IMR-90 (cell line): ENCODE measurements around the gene CRB1. TPM values are rescaled to one million over a fixed set of nuclear protein-coding genes. Genes with fewer than 3 reads are reported as not detected.

ENCODE experiments used
- ATAC-seq: fragments of 200-7000 bp; cut with Tn5 transposase; 2 replicates; pipeline ENCODE4 v1.9.1; 2020; ENCODE audit warnings: low read depth, mild to moderate bottlenecking, moderate library complexity
- BruUV-seq: library from RNA; stranded (reverse); fragments of 400-500 nt; replicated peaks from 2 replicates; lab custom pipeline; 2021; lab: Mats Ljungman, UMichigan
- CTCF ChIA-PET: fragments of 300-600 bp; formaldehyde crosslinking; extraction: SDS; loops from one replicate; lab custom pipeline; 2021; ENCODE audit warnings: antibody characterized with exemption; lab: Yijun Ruan, JAX
- POLR2A ChIA-PET: fragments of 300-600 bp; sonication (Branson Sonifier 250); formaldehyde crosslinking; loops from one replicate; lab custom pipeline; 2022; ENCODE audit warnings: antibody characterized with exemption; ENCODE audit not compliant: unreplicated experiment; lab: Charles Lee
- DNase-seq: peaks from one replicate; pipeline ENCODE4 v3.0.0; 2013
- H2AFZ ChIP-seq: replicated peaks from 2 replicates; pipeline ENCODE3; 2013; ENCODE audit warnings: low read length, mild to moderate bottlenecking; ENCODE audit not compliant: poor library complexity
- H2AK5ac ChIP-seq: 2 replicates; pipeline ENCODE4 v1.6.1; 2013; ENCODE audit warnings: low read depth, low read length, inconsistent platforms
- H2AK9ac ChIP-seq: replicated peaks from 2 replicates; pipeline ENCODE3; 2013; ENCODE audit warnings: mild to moderate bottlenecking, low read depth, low read length, moderate library complexity; ENCODE audit not compliant: poor library complexity
- H2BK120ac ChIP-seq: 2 replicates; pipeline ENCODE4 v1.6.1; 2013; ENCODE audit warnings: low read depth, low read length, inconsistent platforms
- H2BK15ac ChIP-seq: 3 replicates; pipeline ENCODE4 v1.6.1; 2013; ENCODE audit warnings: low read depth, low read length, inconsistent platforms
- H2BK20ac ChIP-seq: 2 replicates; pipeline ENCODE4 v1.6.1; 2013; ENCODE audit warnings: low read depth, mild to moderate bottlenecking, inconsistent platforms, low read length, moderate library complexity
- H2BK5ac ChIP-seq: 2 replicates; pipeline ENCODE4 v1.6.1; 2013; ENCODE audit warnings: mild to moderate bottlenecking, low read depth, low read length, inconsistent platforms; ENCODE audit not compliant: poor library complexity, severe bottlenecking
- H3K14ac ChIP-seq: replicated peaks from 2 replicates; pipeline ENCODE4 v1.6.1; 2013; ENCODE audit warnings: low read depth, low read length, inconsistent platforms
- H3K18ac ChIP-seq: 2 replicates; pipeline ENCODE4 v1.6.1; 2013; ENCODE audit warnings: low read depth, low read length, control low read depth
- H3K23ac ChIP-seq: 2 replicates; pipeline ENCODE4 v1.6.1; 2013; ENCODE audit warnings: low read depth, low read length, inconsistent platforms
- H3K27ac ChIP-seq: 2 replicates; pipeline ENCODE4 v1.5.1; 2013; ENCODE audit warnings: mild to moderate bottlenecking, control low read depth, low read length; ENCODE audit not compliant: insufficient read depth
- H3K27me3 ChIP-seq: 2 replicates; pipeline ENCODE4 v1.6.1; 2013; ENCODE audit warnings: low read length; ENCODE audit not compliant: control insufficient read depth, insufficient read depth
- H3K36me3 ChIP-seq: 2 replicates; pipeline ENCODE4 v1.6.1; 2013; ENCODE audit warnings: low read length, mixed read lengths; ENCODE audit not compliant: control insufficient read depth, insufficient read depth
- H3K4ac ChIP-seq: 2 replicates; pipeline ENCODE4 v1.6.1; 2013; ENCODE audit warnings: low read depth, low read length, inconsistent platforms
- H3K4me1 ChIP-seq: 2 replicates; pipeline ENCODE4 v1.6.1; 2013; ENCODE audit warnings: low read length, mixed read lengths; ENCODE audit not compliant: control insufficient read depth, insufficient read depth
- H3K4me2 ChIP-seq: 2 replicates; pipeline ENCODE4 v1.6.1; 2013; ENCODE audit warnings: low read depth, mild to moderate bottlenecking, control low read depth, low read length, moderate library complexity
- H3K4me3 ChIP-seq: 2 replicates; pipeline ENCODE4 v1.5.1; 2013; ENCODE audit warnings: low read depth, mild to moderate bottlenecking, control low read depth, low read length, moderate library complexity; ENCODE audit not compliant: insufficient read depth
- H3K56ac ChIP-seq: 2 replicates; pipeline ENCODE4 v1.6.1; 2013; ENCODE audit warnings: low read length, inconsistent platforms; ENCODE audit not compliant: insufficient read depth; ENCODE audit errors: extremely low read depth
- H3K79me1 ChIP-seq, 2 experiments: 2 replicates each; pipeline ENCODE4 v1.6.1; 2013; ENCODE audit warnings: low read length in 2 of 2, inconsistent platforms in 1 of 2, low read depth in 1 of 2
- H3K9ac ChIP-seq: 2 replicates; pipeline ENCODE4 v1.6.1; 2013; ENCODE audit warnings: low read depth, low read length, control low read depth
- H3K9me1 ChIP-seq: 2 replicates; pipeline ENCODE4 v1.6.1; 2013; ENCODE audit warnings: low read length, inconsistent platforms; ENCODE audit not compliant: insufficient read depth
- H3K9me3 ChIP-seq: 2 replicates; pipeline ENCODE4 v1.6.1; 2013; ENCODE audit warnings: low read length; ENCODE audit not compliant: control insufficient read depth, insufficient read depth
- H4K20me1 ChIP-seq: 2 replicates; pipeline ENCODE4 v1.6.1; 2013; ENCODE audit warnings: low read length, inconsistent platforms; ENCODE audit not compliant: insufficient read depth
- H4K5ac ChIP-seq: 2 replicates; pipeline ENCODE4 v1.6.1; 2013; ENCODE audit warnings: mild to moderate bottlenecking, low read depth, low read length, control low read depth
- H4K8ac ChIP-seq, 2 experiments: 2 replicates each; pipeline ENCODE4 v1.6.1; 2013; ENCODE audit warnings: low read depth in 2 of 2, low read length in 2 of 2, control low read depth in 1 of 2, inconsistent platforms in 1 of 2
- H4K91ac ChIP-seq: 2 replicates; pipeline ENCODE4 v1.6.1; 2013; ENCODE audit warnings: low read depth, low read length, inconsistent platforms; ENCODE audit not compliant: insufficient read depth
- BHLHE40 ChIP-seq: fragments of 150-350 bp; IDR thresholded peaks from 2 replicates; pipeline ENCODE4 v1.6.1; 2016; ENCODE audit warnings: mild to moderate bottlenecking, low read depth, low read length
- CEBPB ChIP-seq: IDR thresholded peaks from 2 replicates; pipeline ENCODE4 v1.6.1; 2012; ENCODE audit warnings: low read depth, low read length, improper control_type of control experiment
- CHD1 ChIP-seq: IDR thresholded peaks from 2 replicates; pipeline ENCODE4 v1.6.1; 2012; ENCODE audit warnings: low read depth, low read length, improper control_type of control experiment
- CTCF ChIP-seq: conservative IDR thresholded peaks from 2 replicates; pipeline ENCODE4 v1.5.1; 2012; ENCODE audit warnings: mild to moderate bottlenecking, low read depth, low read length, improper control_type of control experiment
- ELK1 ChIP-seq: fragments of 150-350 bp; IDR thresholded peaks from 2 replicates; pipeline ENCODE4 v1.6.1; 2016; ENCODE audit warnings: low read depth, mild to moderate bottlenecking, low read length, moderate library complexity, borderline replicate concordance
- FOS ChIP-seq: fragments of 150-350 bp; IDR thresholded peaks from 2 replicates; pipeline ENCODE4 v1.6.1; 2016; ENCODE audit warnings: low read depth, low read length
- MAFK ChIP-seq: IDR thresholded peaks from 2 replicates; pipeline ENCODE4 v1.6.1; 2012; ENCODE audit warnings: low read depth, low read length, improper control_type of control experiment
- MAZ ChIP-seq: IDR thresholded peaks from 2 replicates; pipeline ENCODE4 v1.6.1; 2012; ENCODE audit warnings: low read depth, mild to moderate bottlenecking, low read length, improper control_type of control experiment, moderate library complexity, borderline replicate concordance
- MXI1 ChIP-seq: IDR thresholded peaks from 2 replicates; pipeline ENCODE4 v1.6.1; 2012; ENCODE audit warnings: low read depth, mild to moderate bottlenecking, low read length, moderate library complexity, borderline replicate concordance
- NFE2L2 ChIP-seq: fragments of 150-350 bp; IDR thresholded peaks from 2 replicates; pipeline ENCODE4 v1.6.1; 2016; ENCODE audit warnings: low read depth, mild to moderate bottlenecking, low read length
- POLR2A ChIP-seq: IDR thresholded peaks from 2 replicates; pipeline ENCODE4 v1.6.1; 2012; ENCODE audit warnings: mild to moderate bottlenecking, low read depth, low read length
- RAD21 ChIP-seq: IDR thresholded peaks from 2 replicates; pipeline ENCODE4 v1.6.1; 2012; ENCODE audit warnings: low read length, improper control_type of control experiment
- RCOR1 ChIP-seq: IDR thresholded peaks from 2 replicates; pipeline ENCODE4 v1.6.1; 2012; ENCODE audit warnings: mild to moderate bottlenecking, low read length, improper control_type of control experiment; ENCODE audit not compliant: insufficient replicate concordance
- RFX5 ChIP-seq: IDR thresholded peaks from 2 replicates; pipeline ENCODE4 v1.8.0; 2012; ENCODE audit warnings: low read depth, mild to moderate bottlenecking, low read length, moderate library complexity
- SMC3 ChIP-seq: fragments of 150-350 bp; IDR thresholded peaks from 2 replicates; pipeline ENCODE4 v1.6.1; 2016; ENCODE audit warnings: low read depth, mild to moderate bottlenecking, antibody characterized with exemption, low read length, moderate library complexity
- WGBS, 2 experiments: methylation state at CpG; one replicate each; pipeline versions ENCODE4 v1.1.5 to v1.1.7; 2013; ENCODE audit warnings: missing lambda C conversion rate in 2 of 2; ENCODE audit not compliant: insufficient read length in 1 of 2; ENCODE audit errors: extremely low coverage in 2 of 2; 5-methylcytosine and 5-hydroxymethylcytosine counted together
- dilution Hi-C: fragments of 300-500 bp; cut with HindIII; formaldehyde crosslinking; loops from one replicate; pipeline ENCODE4 v1.14.3; 2018; ENCODE audit warnings: low sequenced_read_pairs; ENCODE audit not compliant: unreplicated experiment
- in situ Hi-C: fragments of 300-500 bp; cut with MboI; formaldehyde crosslinking; loops from 3 replicates; pipeline ENCODE4 v1.14.3; 2019; ENCODE audit warnings: low sequenced_read_pairs, inconsistent platforms, mixed read lengths
- intact Hi-C: fragments of 100-400 bp; cut with micrococcal nuclease; formaldehyde crosslinking; loops from 2 replicates; pipeline ENCODE4 v1.10.0; 2022
- polyA plus RNA-seq, 3 experiments: library from polyadenylated mRNA; depleted of rRNA; stranded (reverse); fragments of >200 nt; gene quantifications; 2 replicates each; pipeline ENCODE4 v1.2.3, GENCODE V29; 2012; ENCODE audit warnings: low replicate concordance in 1 of 3
- total RNA-seq: library from RNA; depleted of rRNA; stranded (reverse); fragments of >200 nt; gene quantifications from 2 replicates; pipeline ENCODE4 v1.2.3, GENCODE V29; 2012
- TF ChIP-seq, protein P1 (sequence below): fragments of 150-350 bp; IDR thresholded peaks from 2 replicates; pipeline ENCODE4 v1.6.1; 2017; ENCODE audit warnings: mild to moderate bottlenecking, antibody characterized with exemption, low read length, low read depth

Gene CRB1
- total and polyA plus RNA-seq, 2 of the 4 experiments (the other 2 are of a cell fraction) = not detected

- H2AFZ ChIP-seq = no peak overlapping the region
- no TSS peak for BruUV-seq
- no peaks in the 10 kb centered on the region for H3K9me1 ChIP-seq
- H3K9me3 ChIP-seq = no peaks in the 10 kb centered on the region
- CTCF ChIA-PET = no interaction called here
- H4K8ac ChIP-seq = no peak overlapping the region
- dilution Hi-C loops (no loop called here), in situ Hi-C loops (no loop called here), intact Hi-C loops (no loop called here)
- no peak overlapping the region for H2AK9ac ChIP-seq
- H3K27ac ChIP-seq = no peak overlapping the region
- no peak overlapping the region for H3K9ac ChIP-seq
- no peak overlapping the region for H2BK120ac ChIP-seq
- no peak overlapping the region for H3K4me3 ChIP-seq
- H2BK20ac ChIP-seq = no peak overlapping the region
- H3K4me2 ChIP-seq = no peak overlapping the region
- no peak overlapping the region for H3K56ac ChIP-seq
- H3K36me3 ChIP-seq = no peaks in the 10 kb centered on the region
- no peak overlapping the region for H4K91ac ChIP-seq
- H4K5ac ChIP-seq = no peak overlapping the region
- no peaks in the 10 kb centered on the region for H3K4me1 ChIP-seq
- no peak overlapping the region for H3K14ac ChIP-seq
- no peaks in the 10 kb centered on the region for H4K20me1 ChIP-seq
- H3K23ac ChIP-seq = no peak overlapping the region
- no peak overlapping the region for H3K4ac ChIP-seq
- H2BK5ac ChIP-seq = no peak overlapping the region
- DNase-seq = no peak
- no peak overlapping the region for H2BK15ac ChIP-seq
- TF ChIP-seq, protein P1, sequence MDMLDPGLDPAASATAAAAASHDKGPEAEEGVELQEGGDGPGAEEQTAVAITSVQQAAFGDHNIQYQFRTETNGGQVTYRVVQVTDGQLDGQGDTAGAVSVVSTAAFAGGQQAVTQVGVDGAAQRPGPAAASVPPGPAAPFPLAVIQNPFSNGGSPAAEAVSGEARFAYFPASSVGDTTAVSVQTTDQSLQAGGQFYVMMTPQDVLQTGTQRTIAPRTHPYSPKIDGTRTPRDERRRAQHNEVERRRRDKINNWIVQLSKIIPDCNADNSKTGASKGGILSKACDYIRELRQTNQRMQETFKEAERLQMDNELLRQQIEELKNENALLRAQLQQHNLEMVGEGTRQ = no peak
- no peak for TF ChIP-seq NFE2L2
- no peak for TF ChIP-seq MAFK
- no peak for TF ChIP-seq SMC3
- TF ChIP-seq RAD21 = no peak
- TF ChIP-seq MXI1 = no peak
- no peak for TF ChIP-seq FOS
- TF ChIP-seq CHD1 = no peak
- no peak for TF ChIP-seq MAZ
- TF ChIP-seq RFX5 = no peak
- TF ChIP-seq CTCF = no peak
- TF ChIP-seq CEBPB = no peak
- no peak for TF ChIP-seq RCOR1
- TF ChIP-seq BHLHE40 = no peak
- no peak for TF ChIP-seq ELK1
- TF ChIP-seq POLR2A = no peak
- H2AK5ac ChIP-seq = no peak overlapping the region
- WGBS, 2 experiments = 0% methylated on average over 1 of the region's 2 CpGs; no CpG with 5 or more reads in 1 of the 2 experiments
- no peak for ATAC-seq
- H3K18ac ChIP-seq = no peak overlapping the region
- H3K27me3 ChIP-seq = no peaks in the 10 kb centered on the region
- POLR2A ChIA-PET = no interaction called here
- H3K79me1 ChIP-seq = no peaks in the 10 kb centered on the region
These were observed 18.7 kb upstream of the CRB1 start for GRCh38 chr1:197249324-197249723.
